Rectal smooth muscle tissue (tissue), 1 donor: Measurements from ENCODE around the gene SP140.
"Not testable (repeated sequence)": the region's sequence is repeated elsewhere in the genome, so short reads cannot be mapped to it uniquely, and the experiment has no call there.

ENCODE experiments used
- H3K27ac ChIP-seq: one replicate; pipeline ENCODE4 v1.7.0; 2013; ENCODE audit warnings: low read depth, low read length, inconsistent platforms
- H3K27me3 ChIP-seq: one replicate; pipeline ENCODE4 v1.7.0; 2013; ENCODE audit warnings: low read length; ENCODE audit not compliant: control insufficient read depth, insufficient read depth
- H3K36me3 ChIP-seq: one replicate; pipeline ENCODE4 v1.7.0; 2013; ENCODE audit warnings: low read length; ENCODE audit not compliant: control insufficient read depth, insufficient read depth
- H3K4me1 ChIP-seq: one replicate; pipeline ENCODE4 v1.7.0; 2013; ENCODE audit warnings: low read length; ENCODE audit not compliant: control insufficient read depth, insufficient read depth
- H3K4me3 ChIP-seq: one replicate; pipeline ENCODE4 v1.7.0; 2013; ENCODE audit warnings: low read length
- H3K9ac ChIP-seq: one replicate; pipeline ENCODE4 v1.7.0; 2013; ENCODE audit warnings: low read length

Gene SP140

GRCh38 chr2:230209422-230210051 lies 16.0 kb upstream of the SP140 start:
- no peak overlapping the region for H3K27ac ChIP-seq

GRCh38 chr2:230216489-230216888 lies 9.0 kb upstream of the SP140 start:
- Histone ChIP-seq H3K9ac (no peak overlapping the region), H3K27ac (no peak overlapping the region), H3K4me3 (no peak overlapping the region), H3K27me3 (no peaks in the 10 kb centered on the region), H3K36me3 (peaks cover 23% of the 10 kb centered on the region), H3K4me1 (no peaks in the 10 kb centered on the region)

More at GRCh38 chr2:230209422-230210051, 16.0 kb upstream of the SP140 start:
- no peaks in the 10 kb centered on the region for H3K4me1 ChIP-seq
- no peak overlapping the region for H3K4me3 ChIP-seq
- no peak overlapping the region for H3K9ac ChIP-seq
- peaks cover 46% of the 10 kb centered on the region for H3K36me3 ChIP-seq
- H3K27me3 ChIP-seq, result no peaks in the 10 kb centered on the region

- H3K4me3 ChIP-seq, result peak overlapping the region; percentile 9
- H3K27ac ChIP-seq, result no peak overlapping the region
- no peaks in the 10 kb centered on the region for H3K4me1 ChIP-seq
- no peaks in the 10 kb centered on the region for H3K27me3 ChIP-seq
- no peak overlapping the region for H3K9ac ChIP-seq
- H3K36me3 ChIP-seq, result peaks cover 17% of the 10 kb centered on the region
Observed at GRCh38 chr2:230217424-230217823, 8.1 kb upstream of the SP140 start.

- no peak overlapping the region for H3K9ac ChIP-seq
- H3K4me3 ChIP-seq, result peak overlapping the region; percentile 19
- no peaks in the 10 kb centered on the region for H3K4me1 ChIP-seq
- H3K27me3 ChIP-seq, result no peaks in the 10 kb centered on the region
- H3K36me3 ChIP-seq, result peaks cover 10% of the 10 kb centered on the region
- H3K27ac ChIP-seq, result no peak overlapping the region
Observed at GRCh38 chr2:230218421-230218820, 7.1 kb upstream of the SP140 start.

GRCh38 chr2:230219419-230220331 lies 5.9 kb upstream of the SP140 start, which contains the start of gene SP110:
Gene SP110, minus strand, starts transcription at chr2:230219984. Its CDS starts 3,057 bp downstream, at chr2:230216927.
- Histone ChIP-seq H3K36me3 (peaks cover 2% of the 10 kb centered on the region), H3K27me3 (no peaks in the 10 kb centered on the region), H3K4me3 (peak within 1 kb of the TSS; percentile 94), H3K9ac (peak within 1 kb of the TSS; percentile 71), H3K4me1 (no peaks in the 10 kb centered on the region), H3K27ac (peak within 1 kb of the TSS; percentile 79)

- no peaks in the 10 kb centered on the region for H3K27me3 ChIP-seq
- peak overlapping the region; percentile 71 for H3K9ac ChIP-seq
- no peaks in the 10 kb centered on the region for H3K4me1 ChIP-seq
- H3K36me3 ChIP-seq, result peaks cover 2% of the 10 kb centered on the region
- H3K27ac ChIP-seq, result peak overlapping the region; percentile 79
- peak overlapping the region; percentile 94 for H3K4me3 ChIP-seq
Observed at GRCh38 chr2:230220347-230220969, 5.1 kb upstream of the SP140 start.

- Histone ChIP-seq H3K4me3 (no peak overlapping the region), H3K36me3 (no peaks in the 10 kb centered on the region), H3K27me3 (no peaks in the 10 kb centered on the region), H3K27ac (no peak overlapping the region), H3K9ac (no peak overlapping the region), H3K4me1 (no peaks in the 10 kb centered on the region)
Observed at GRCh38 chr2:230221493-230221892, 4.0 kb upstream of the SP140 start.

GRCh38 chr2:230222829-230223228 lies 2.7 kb upstream of the SP140 start:
- not testable (repeated sequence) for H3K9ac ChIP-seq, H3K36me3 ChIP-seq, H3K4me3 ChIP-seq, H3K4me1 ChIP-seq, H3K27me3 ChIP-seq, H3K27ac ChIP-seq

- H3K4me1 ChIP-seq, result no peaks in the 10 kb centered on the region
- H3K27me3 ChIP-seq, result no peaks in the 10 kb centered on the region
- H3K36me3 ChIP-seq, result no peaks in the 10 kb centered on the region
- no peak overlapping the region for H3K27ac ChIP-seq
- no peak overlapping the region for H3K4me3 ChIP-seq
- no peak overlapping the region for H3K9ac ChIP-seq
Observed at GRCh38 chr2:230224458-230224857, 1.1 kb upstream of the SP140 start.

- peak overlapping the region; percentile 50 for H3K4me3 ChIP-seq
- H3K36me3 ChIP-seq, result no peaks in the 10 kb centered on the region
- H3K4me1 ChIP-seq, result no peaks in the 10 kb centered on the region
- no peaks in the 10 kb centered on the region for H3K27me3 ChIP-seq
- no peak overlapping the region for H3K27ac ChIP-seq
- no peak overlapping the region for H3K9ac ChIP-seq
Observed at GRCh38 chr2:230226051-230226551, 565 bp downstream of the SP140 start.

GRCh38 chr2:230227216-230227615 lies 1.7 kb downstream of the SP140 start:
- no peak overlapping the region for H3K4me3 ChIP-seq
- H3K27me3 ChIP-seq, result no peaks in the 10 kb centered on the region
- H3K4me1 ChIP-seq, result no peaks in the 10 kb centered on the region
- no peak overlapping the region for H3K27ac ChIP-seq
- H3K36me3 ChIP-seq, result no peaks in the 10 kb centered on the region
- no peak overlapping the region for H3K9ac ChIP-seq

- H3K36me3 ChIP-seq, result no peaks in the 10 kb centered on the region
- H3K9ac ChIP-seq, result no peak overlapping the region
- no peak overlapping the region for H3K27ac ChIP-seq
- H3K27me3 ChIP-seq, result no peaks in the 10 kb centered on the region
- H3K4me3 ChIP-seq, result no peak overlapping the region
- H3K4me1 ChIP-seq, result no peaks in the 10 kb centered on the region
Observed at GRCh38 chr2:230230087-230230486, 4.6 kb downstream of the SP140 start.
